ENCODE measurements around the gene G6PC3. TPM values are rescaled to one million over a fixed set of nuclear protein-coding genes. Genes with fewer than 3 reads are reported as not detected.
A peak's percentile ranks its signal among the peaks of the same experiment; 100 is the strongest.

Gene G6PC3
- polyA plus RNA-seq, 2 of the 4 experiments (the other 2 are of a cell fraction): 104 to 130 TPM

- 47% methylated on average over 8 of the region's 12 CpGs for WGBS (ENCODE audit: missing lambda C conversion rate)
- Histone ChIP-seq H3K9me3 (no peaks in the 10 kb centered on the region), H3K4me3 (no peak overlapping the region), H3K4me2 (no peak overlapping the region), H3K27ac (no peak overlapping the region), H3K4me1 (peaks cover 32% of the 10 kb centered on the region)
- DNase-seq (ENCODE audit: low read depth in 1 of 2, low spot score in 1 of 2) (peak; percentile 86 to 87), ATAC-seq (peak; percentile 64 to 78), FAIRE-seq (no peak)
- POLR2A ChIA-PET: interaction anchor here (0.7 to 2.6 kb wide), 9 partner anchors 12 to 103 kb away, joined by 3 to 25 read pairs (median 4); partner anchors contain the start of genes G6PC3, HDAC5, LSM12 and TMUB2
- CTCF ChIA-PET: interaction anchor here (0.6 to 39.6 kb wide), 44 partner anchors 11 to 555 kb away, joined by 3 to 1202 read pairs (median 5); partner anchors contain the start of genes ASB16, G6PC3, HDAC5 and LSM12
- TF ChIP-seq, protein P1, sequence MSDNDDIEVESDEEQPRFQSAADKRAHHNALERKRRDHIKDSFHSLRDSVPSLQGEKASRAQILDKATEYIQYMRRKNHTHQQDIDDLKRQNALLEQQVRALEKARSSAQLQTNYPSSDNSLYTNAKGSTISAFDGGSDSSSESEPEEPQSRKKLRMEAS (IDR thresholded peaks at IDR 0.05): peak; percentile 58
- peak; percentile 92 for TF ChIP-seq SMC3 (IDR thresholded peaks at IDR 0.05)
- no peak for TF ChIP-seq NFE2L2 (conservative IDR thresholded peaks at IDR 0.05; ENCODE audit: low read length)
- no peak for TF ChIP-seq RCOR1 (IDR thresholded peaks at IDR 0.05; ENCODE audit: low read depth, low read length)
- TF ChIP-seq CTCF (IDR thresholded peaks at IDR 0.05): peak; percentile 88
- TF ChIP-seq, protein P2, sequence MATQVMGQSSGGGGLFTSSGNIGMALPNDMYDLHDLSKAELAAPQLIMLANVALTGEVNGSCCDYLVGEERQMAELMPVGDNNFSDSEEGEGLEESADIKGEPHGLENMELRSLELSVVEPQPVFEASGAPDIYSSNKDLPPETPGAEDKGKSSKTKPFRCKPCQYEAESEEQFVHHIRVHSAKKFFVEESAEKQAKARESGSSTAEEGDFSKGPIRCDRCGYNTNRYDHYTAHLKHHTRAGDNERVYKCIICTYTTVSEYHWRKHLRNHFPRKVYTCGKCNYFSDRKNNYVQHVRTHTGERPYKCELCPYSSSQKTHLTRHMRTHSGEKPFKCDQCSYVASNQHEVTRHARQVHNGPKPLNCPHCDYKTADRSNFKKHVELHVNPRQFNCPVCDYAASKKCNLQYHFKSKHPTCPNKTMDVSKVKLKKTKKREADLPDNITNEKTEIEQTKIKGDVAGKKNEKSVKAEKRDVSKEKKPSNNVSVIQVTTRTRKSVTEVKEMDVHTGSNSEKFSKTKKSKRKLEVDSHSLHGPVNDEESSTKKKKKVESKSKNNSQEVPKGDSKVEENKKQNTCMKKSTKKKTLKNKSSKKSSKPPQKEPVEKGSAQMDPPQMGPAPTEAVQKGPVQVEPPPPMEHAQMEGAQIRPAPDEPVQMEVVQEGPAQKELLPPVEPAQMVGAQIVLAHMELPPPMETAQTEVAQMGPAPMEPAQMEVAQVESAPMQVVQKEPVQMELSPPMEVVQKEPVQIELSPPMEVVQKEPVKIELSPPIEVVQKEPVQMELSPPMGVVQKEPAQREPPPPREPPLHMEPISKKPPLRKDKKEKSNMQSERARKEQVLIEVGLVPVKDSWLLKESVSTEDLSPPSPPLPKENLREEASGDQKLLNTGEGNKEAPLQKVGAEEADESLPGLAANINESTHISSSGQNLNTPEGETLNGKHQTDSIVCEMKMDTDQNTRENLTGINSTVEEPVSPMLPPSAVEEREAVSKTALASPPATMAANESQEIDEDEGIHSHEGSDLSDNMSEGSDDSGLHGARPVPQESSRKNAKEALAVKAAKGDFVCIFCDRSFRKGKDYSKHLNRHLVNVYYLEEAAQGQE (IDR thresholded peaks at IDR 0.05): no peak
- peak; percentile 94 to 97 for TF ChIP-seq RAD21 (conservative IDR thresholded peaks at IDR 0.05 in 1 of 2, IDR thresholded peaks at IDR 0.05 in 1 of 2)
Measured at GRCh38 chr17:44083250-44083849, 12.8 kb downstream of the G6PC3 start.

DNA sequence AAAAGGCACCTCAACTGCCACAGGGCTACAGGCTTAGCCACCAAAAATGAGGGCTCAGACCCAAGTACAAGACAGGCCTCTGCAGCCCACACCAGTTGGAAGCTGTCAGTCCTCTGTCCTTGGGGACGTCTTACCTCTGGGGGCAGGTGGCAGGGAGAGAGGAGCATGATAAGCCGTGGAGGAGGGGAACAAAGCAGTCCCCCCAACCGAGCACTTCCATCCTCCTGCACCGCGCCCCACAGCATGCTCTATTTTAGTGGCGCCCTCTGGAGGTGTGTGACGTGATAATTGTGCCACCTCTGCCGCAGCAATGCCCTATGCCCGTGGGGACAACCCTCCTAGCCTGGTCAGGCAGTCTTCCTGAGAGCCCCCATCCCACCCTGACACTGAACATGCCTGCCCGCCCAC lies 13.6 kb downstream of the G6PC3 start:
- ATAC-seq: peak; percentile 31 to 59; a peak in 4 of 6 replicates
- no peaks in the 10 kb centered on the region for H3K9me3 ChIP-seq
- ChIA-PET CTCF (interaction anchor here (0.6 to 39.6 kb wide), 38 partner anchors 12 to 555 kb away, joined by 3 to 1202 read pairs (median 5); partner anchors contain the start of genes ASB16, G6PC3 and HDAC5), POLR2A (interaction anchor here (0.7 to 2.6 kb wide), 6 partner anchors 12 to 54 kb away, joined by 3 to 25 read pairs (median 4); partner anchors contain the start of genes G6PC3 and LSM12)
- peak overlapping the region in 1 of 2 experiments; percentile 55; a peak in 2 of 6 replicates for H3K27ac ChIP-seq
- peak in 1 of 2 experiments; percentile 82 for DNase-seq (ENCODE audit: low read depth in 1 of 2, low spot score in 1 of 2)
- no peak overlapping the region for H3K4me2 ChIP-seq
- H3K4me1 ChIP-seq: peaks cover 32% of the 10 kb centered on the region
- TF ChIP-seq CTCF (IDR thresholded peaks at IDR 0.05): peak; percentile 56
- TF ChIP-seq ELK1 (IDR thresholded peaks at IDR 0.05; ENCODE audit: low read depth, low read length): no peak
- TF ChIP-seq RAD21 (conservative IDR thresholded peaks at IDR 0.05 in 1 of 2, IDR thresholded peaks at IDR 0.05 in 1 of 2): peak in 1 of 2 experiments; percentile 31; a peak in 2 of 5 replicates
- no peak for FAIRE-seq
- WGBS (ENCODE audit: missing lambda C conversion rate): 52% methylated on average over 10 of the region's 10 CpGs
- H3K4me3 ChIP-seq: no peak overlapping the region

All from A549 (cell line).